K562 (cell line): Measurements from ENCODE around the gene IRF1. TPM values are rescaled to one million over a fixed set of nuclear protein-coding genes. Genes with fewer than 3 reads are reported as not detected.

ENCODE experiments used
- ATAC-seq: fragments of 200-7000 bp; cut with Tn5 transposase; 3 replicates; pipeline ENCODE4 v1.9.1; 2020; ENCODE audit warnings: moderate library complexity
- BruUV-seq: library from RNA; stranded (reverse); fragments of 400-500 nt; replicated peaks from 2 replicates; lab custom pipeline; 2021; lab: Mats Ljungman, UMichigan
- CTCF ChIA-PET: fragments of 300-600 bp; formaldehyde crosslinking; extraction: SDS; loops from one replicate; lab custom pipeline; 2021; ENCODE audit warnings: low intra/inter-chr PET ratio; lab: Yijun Ruan, JAX
- POLR2A ChIA-PET: fragments of 300-600, 350-650 bp; sonication (Branson Sonifier 250); formaldehyde crosslinking; extraction: SDS; loops from one replicate; lab custom pipeline; 2021; ENCODE audit warnings: antibody characterized with exemption, inconsistent platforms; lab: Yijun Ruan, JAX
- DNase-seq, 4 experiments: peaks; one replicate each; pipeline versions ENCODE4 v3.0.0 to v3.0.0-alpha.2; 2011 to 2018; ENCODE audit warnings: low spot score in 3 of 4, mixed read lengths in 3 of 4; ENCODE audit errors: extremely low read depth in 1 of 4
- FAIRE-seq: peaks from 2 replicates; lab custom pipeline; 2011; peaks lifted over from hg19 to GRCh38; lab: Jason Lieb, UNC
- H2AFZ ChIP-seq: 2 replicates; pipeline ENCODE4 v1.6.0; 2011; ENCODE audit warnings: low read depth, low read length, control low read depth, inconsistent platforms
- H3K27ac ChIP-seq: fragments of 200-600 bp; 3 replicates; pipeline ENCODE4 v1.8.0; 2011; ENCODE audit warnings: low read depth, mild to moderate bottlenecking, control low read depth, inconsistent platforms, low read length, moderate library complexity, mixed read lengths; ENCODE audit errors: extremely low read depth
- H3K27me3 ChIP-seq, 2 experiments: fragments of 300-600 bp in 1 of 2; 2 replicates in 1 of 2; 3 replicates in 1 of 2; pipeline versions ENCODE4 v1.6.0 to v1.8.0; 2011; ENCODE audit warnings: inconsistent platforms in 2 of 2, low read length in 2 of 2, mild to moderate bottlenecking in 1 of 2, mixed read lengths in 1 of 2, moderate library complexity in 1 of 2; ENCODE audit not compliant: control insufficient read depth in 2 of 2, insufficient read depth in 2 of 2
- H3K36me3 ChIP-seq: fragments of 300-600 bp; 3 replicates; pipeline ENCODE4 v1.8.0; 2011; ENCODE audit warnings: mild to moderate bottlenecking, low read length, inconsistent platforms; ENCODE audit not compliant: control insufficient read depth, insufficient read depth
- H3K4me1 ChIP-seq, 2 experiments: fragments of 200-600 bp in 1 of 2; replicated peaks in 1 of 2; 2 replicates in 1 of 2; 3 replicates in 1 of 2; pipeline versions ENCODE4 v1.5.1 to v1.8.0; 2011; ENCODE audit warnings: inconsistent platforms in 2 of 2, low read length in 2 of 2, mild to moderate bottlenecking in 1 of 2, mixed read lengths in 1 of 2, moderate library complexity in 1 of 2; ENCODE audit not compliant: control insufficient read depth in 2 of 2, insufficient read depth in 2 of 2
- H3K4me2 ChIP-seq: 2 replicates; pipeline ENCODE4 v1.6.1; 2011; ENCODE audit warnings: low read length, control low read depth, inconsistent platforms, mixed read lengths; ENCODE audit not compliant: insufficient read depth
- H3K4me3 ChIP-seq: fragments of 200-600 bp; sonication (generic), shearing (Covaris generic); 2 replicates; pipeline ENCODE4 v1.5.1; 2016; ENCODE audit warnings: control low read depth, inconsistent platforms
- H3K79me2 ChIP-seq: fragments of 200-600 bp; 3 replicates; pipeline ENCODE4 v1.8.0; 2011; ENCODE audit warnings: low read length, inconsistent platforms; ENCODE audit not compliant: control insufficient read depth, insufficient read depth
- H3K9ac ChIP-seq, 2 experiments: 2 replicates each; pipeline versions ENCODE4 v1.6.0 to v1.6.1; 2011; ENCODE audit warnings: low read depth in 2 of 2, low read length in 2 of 2, control low read depth in 1 of 2, inconsistent platforms in 1 of 2, mild to moderate bottlenecking in 1 of 2, mixed read lengths in 1 of 2; ENCODE audit not compliant: insufficient read depth in 1 of 2
- H3K9me1 ChIP-seq: one replicate; pipeline ENCODE4 v1.6.0; 2011; ENCODE audit warnings: inconsistent platforms, mild to moderate bottlenecking, low read length, moderate library complexity; ENCODE audit not compliant: control insufficient read depth, insufficient read depth
- H3K9me3 ChIP-seq: replicated peaks from 2 replicates; pipeline ENCODE4 v1.5.1; 2011; ENCODE audit warnings: low read depth, low read length, inconsistent platforms; ENCODE audit not compliant: control insufficient read depth, insufficient read depth
- H4K20me1 ChIP-seq: replicated peaks from 2 replicates; pipeline ENCODE4 v1.6.1; 2011; ENCODE audit warnings: low read length, inconsistent platforms, mixed read lengths; ENCODE audit not compliant: control insufficient read depth, insufficient read depth
- SAFB ChIP-seq: fragments of 200-400 bp; formaldehyde crosslinking; IDR thresholded peaks from 2 replicates; pipeline ENCODE4 v1.6.1; 2017; ENCODE audit warnings: low read depth, low read length, borderline replicate concordance
- SP2 ChIP-seq: IDR thresholded peaks from 2 replicates; pipeline ENCODE4 v1.6.1; 2011; ENCODE audit warnings: mild to moderate bottlenecking, low read depth, low read length, moderate library complexity; ENCODE audit not compliant: poor library complexity, severe bottlenecking; ENCODE audit errors: extremely low read depth
- WGBS: fragments of 100-300 bp; shearing (Covaris generic); methylation state at CpG from one replicate; pipeline ENCODE4 v1.1.6; 2016; ENCODE audit warnings: low coverage, mixed read lengths; ENCODE audit not compliant: insufficient coverage; ENCODE audit errors: missing lambda C conversion rate; 5-methylcytosine and 5-hydroxymethylcytosine counted together
- in situ Hi-C: fragments of 300-500 bp; cut with MboI; formaldehyde crosslinking; loops from 4 replicates; pipeline ENCODE4 v1.15.0; 2018; ENCODE audit warnings: inconsistent platforms, mixed read lengths
- intact Hi-C: fragments of 100-400 bp; cut with micrococcal nuclease; formaldehyde crosslinking; loops from 2 replicates; pipeline ENCODE4 v1.14.2; 2022
- polyA plus RNA-seq, 8 experiments: library from polyadenylated mRNA; depleted of rRNA in 4 of 8; stranded (reverse) in 5 of 8; unstranded in 3 of 8; fragments of >200 nt; fragmentation: Nextera tagmentation in 2 of 8; fragmentation: Illumina TruSeq in 1 of 8; extraction: Ambion mirVana in 2 of 8; extraction: Trizol in 1 of 8; gene quantifications; 2 replicates each; pipeline versions ENCODE4 v1.2.1 to v1.2.3, GENCODE V29; 2011 to 2014; ENCODE audit warnings: inconsistent platforms in 1 of 8, missing spikeins in 1 of 8
- total RNA-seq, 7 experiments: library from RNA; depleted of rRNA in 6 of 7; stranded (reverse); fragments of >200 nt in 6 of 7; fragmentation: Illumina TruSeq in 2 of 7; extraction: Trizol in 2 of 7; gene quantifications; 2 replicates each; pipeline versions ENCODE4 v1.2.1 to v1.2.3, GENCODE V29; 2011 to 2021; ENCODE audit warnings: low replicate concordance in 1 of 7
- TF ChIP-seq, protein P1 (sequence below): fragments of 250-450 bp; sonication (Bioruptor Pico); IDR thresholded peaks from 2 replicates; pipeline ENCODE4 v1.5.0; 2020; ENCODE audit warnings: mild to moderate bottlenecking, borderline replicate concordance
- TF ChIP-seq, protein P2 (sequence below): sonication (generic); formaldehyde crosslinking; IDR thresholded peaks from 2 replicates; pipeline ENCODE4 v1.8.0; 2023; ENCODE audit warnings: missing genetic modification reagents, mild to moderate bottlenecking, borderline replicate concordance

Gene IRF1
- total and polyA plus RNA-seq, 9 of the 15 experiments (the other 6 are each of a cell fraction or from before 2014, with no cell fraction given) = 1.1 to 12.3 (median 5.9) TPM

DNA sequence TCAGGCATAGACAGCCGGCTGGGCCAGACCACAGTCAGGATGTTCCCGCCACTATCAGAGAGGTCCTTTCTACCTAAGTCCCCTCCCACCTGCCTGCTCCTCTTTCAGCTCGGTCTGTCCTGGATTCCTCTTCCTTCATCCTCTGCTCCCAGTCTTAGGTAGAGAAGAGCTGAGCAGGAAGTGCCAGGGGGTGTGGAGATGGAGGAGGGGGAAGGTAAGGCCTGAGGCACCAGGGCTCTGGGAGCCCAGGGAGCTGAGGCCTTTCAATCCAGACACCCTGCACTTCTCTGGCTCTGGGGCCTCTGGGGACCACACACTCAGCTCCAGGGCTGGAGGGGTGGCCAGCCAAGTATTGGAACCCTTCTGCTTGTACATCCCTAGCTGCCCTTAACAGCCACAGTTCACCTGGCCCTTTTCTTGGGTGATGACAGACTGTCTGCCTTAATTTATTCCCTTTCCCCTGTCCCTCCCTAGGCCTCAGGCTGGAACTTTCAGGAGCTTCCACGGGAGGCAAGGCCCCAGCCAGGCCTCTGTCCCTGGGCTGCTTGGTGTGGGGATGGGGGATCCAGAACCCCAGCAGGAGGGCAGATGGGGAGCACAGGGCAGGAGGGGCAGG lies 15.6 kb downstream of the IRF1 start:
- no peak for DNase-seq
- no peak overlapping the region for H3K27ac ChIP-seq
- no peaks in the 10 kb centered on the region for H3K9me3 ChIP-seq
- no peak overlapping the region for H3K4me2 ChIP-seq
- peaks cover 0 to 13% of the 10 kb centered on the region in 2 experiments; a peak in 3 of 5 replicates for H3K4me1 ChIP-seq
- no peaks in the 10 kb centered on the region for H3K9me1 ChIP-seq
- H4K20me1 ChIP-seq = no peaks in the 10 kb centered on the region
- H3K9ac ChIP-seq = peak overlapping the region in 1 of 2 experiments; percentile 70; a peak in 1 of 4 replicates
- H3K79me2 ChIP-seq = no peaks in the 10 kb centered on the region
- in situ Hi-C loops = no loop called here
- TF ChIP-seq SAFB = no peak
- TF ChIP-seq, all 486 proteins: peak for 0
- ATAC-seq (no peak), FAIRE-seq (no peak)
- ChIA-PET POLR2A (interaction anchor here (1.1 to 3.0 kb wide), 3 partner anchors 9 to 15 kb away, joined by 3 to 29 read pairs (median 22); partner anchors contain the start of gene IRF1), CTCF (no interaction called here)
- Histone ChIP-seq H2AFZ (no peak overlapping the region), H3K4me3 (no peak overlapping the region), H3K36me3 (no peaks in the 10 kb centered on the region), H3K27me3 (no peaks in the 10 kb centered on the region)
- intact Hi-C loops = no loop called here
- BruUV-seq = no TSS peak
- WGBS = 30% methylated on average over 4 of the region's 4 CpGs

DNA sequence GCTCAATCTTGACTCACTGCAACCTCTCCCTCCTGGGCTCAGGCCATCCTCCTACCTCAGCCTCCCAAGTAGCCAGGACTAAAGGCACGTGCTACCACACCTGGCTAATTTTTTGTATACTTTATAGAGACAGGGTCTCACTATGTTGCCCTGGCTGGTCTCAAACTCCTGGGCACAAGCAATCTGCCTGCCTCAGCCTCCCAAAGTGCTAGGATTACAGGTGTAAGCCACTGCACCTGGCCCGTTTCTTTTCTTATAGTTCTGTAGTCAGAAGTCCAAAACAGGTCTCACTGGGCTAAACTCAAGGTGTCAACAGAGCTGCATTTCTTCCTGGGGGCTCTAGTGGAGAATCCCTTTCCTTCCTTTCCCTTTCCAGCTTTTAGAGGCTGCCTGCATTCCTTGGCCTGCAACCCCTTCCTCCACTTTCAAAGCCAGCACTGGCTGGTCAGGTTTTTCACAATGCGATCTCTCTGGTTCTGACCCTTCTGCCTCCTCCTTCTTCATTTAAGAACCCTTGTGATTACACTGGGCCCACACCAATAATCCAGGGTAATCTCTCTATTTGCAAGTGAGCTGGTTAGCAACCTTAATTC lies 16.3 kb downstream of the IRF1 start:
- H3K79me2 ChIP-seq = no peaks in the 10 kb centered on the region
- no peak for FAIRE-seq
- CTCF ChIA-PET = no interaction called here
- TF ChIP-seq, protein P1, sequence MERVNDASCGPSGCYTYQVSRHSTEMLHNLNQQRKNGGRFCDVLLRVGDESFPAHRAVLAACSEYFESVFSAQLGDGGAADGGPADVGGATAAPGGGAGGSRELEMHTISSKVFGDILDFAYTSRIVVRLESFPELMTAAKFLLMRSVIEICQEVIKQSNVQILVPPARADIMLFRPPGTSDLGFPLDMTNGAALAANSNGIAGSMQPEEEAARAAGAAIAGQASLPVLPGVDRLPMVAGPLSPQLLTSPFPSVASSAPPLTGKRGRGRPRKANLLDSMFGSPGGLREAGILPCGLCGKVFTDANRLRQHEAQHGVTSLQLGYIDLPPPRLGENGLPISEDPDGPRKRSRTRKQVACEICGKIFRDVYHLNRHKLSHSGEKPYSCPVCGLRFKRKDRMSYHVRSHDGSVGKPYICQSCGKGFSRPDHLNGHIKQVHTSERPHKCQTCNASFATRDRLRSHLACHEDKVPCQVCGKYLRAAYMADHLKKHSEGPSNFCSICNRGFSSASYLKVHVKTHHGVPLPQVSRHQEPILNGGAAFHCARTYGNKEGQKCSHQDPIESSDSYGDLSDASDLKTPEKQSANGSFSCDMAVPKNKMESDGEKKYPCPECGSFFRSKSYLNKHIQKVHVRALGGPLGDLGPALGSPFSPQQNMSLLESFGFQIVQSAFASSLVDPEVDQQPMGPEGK (CRISPR knock-in tag) = no peak
- TF ChIP-seq, protein P2, sequence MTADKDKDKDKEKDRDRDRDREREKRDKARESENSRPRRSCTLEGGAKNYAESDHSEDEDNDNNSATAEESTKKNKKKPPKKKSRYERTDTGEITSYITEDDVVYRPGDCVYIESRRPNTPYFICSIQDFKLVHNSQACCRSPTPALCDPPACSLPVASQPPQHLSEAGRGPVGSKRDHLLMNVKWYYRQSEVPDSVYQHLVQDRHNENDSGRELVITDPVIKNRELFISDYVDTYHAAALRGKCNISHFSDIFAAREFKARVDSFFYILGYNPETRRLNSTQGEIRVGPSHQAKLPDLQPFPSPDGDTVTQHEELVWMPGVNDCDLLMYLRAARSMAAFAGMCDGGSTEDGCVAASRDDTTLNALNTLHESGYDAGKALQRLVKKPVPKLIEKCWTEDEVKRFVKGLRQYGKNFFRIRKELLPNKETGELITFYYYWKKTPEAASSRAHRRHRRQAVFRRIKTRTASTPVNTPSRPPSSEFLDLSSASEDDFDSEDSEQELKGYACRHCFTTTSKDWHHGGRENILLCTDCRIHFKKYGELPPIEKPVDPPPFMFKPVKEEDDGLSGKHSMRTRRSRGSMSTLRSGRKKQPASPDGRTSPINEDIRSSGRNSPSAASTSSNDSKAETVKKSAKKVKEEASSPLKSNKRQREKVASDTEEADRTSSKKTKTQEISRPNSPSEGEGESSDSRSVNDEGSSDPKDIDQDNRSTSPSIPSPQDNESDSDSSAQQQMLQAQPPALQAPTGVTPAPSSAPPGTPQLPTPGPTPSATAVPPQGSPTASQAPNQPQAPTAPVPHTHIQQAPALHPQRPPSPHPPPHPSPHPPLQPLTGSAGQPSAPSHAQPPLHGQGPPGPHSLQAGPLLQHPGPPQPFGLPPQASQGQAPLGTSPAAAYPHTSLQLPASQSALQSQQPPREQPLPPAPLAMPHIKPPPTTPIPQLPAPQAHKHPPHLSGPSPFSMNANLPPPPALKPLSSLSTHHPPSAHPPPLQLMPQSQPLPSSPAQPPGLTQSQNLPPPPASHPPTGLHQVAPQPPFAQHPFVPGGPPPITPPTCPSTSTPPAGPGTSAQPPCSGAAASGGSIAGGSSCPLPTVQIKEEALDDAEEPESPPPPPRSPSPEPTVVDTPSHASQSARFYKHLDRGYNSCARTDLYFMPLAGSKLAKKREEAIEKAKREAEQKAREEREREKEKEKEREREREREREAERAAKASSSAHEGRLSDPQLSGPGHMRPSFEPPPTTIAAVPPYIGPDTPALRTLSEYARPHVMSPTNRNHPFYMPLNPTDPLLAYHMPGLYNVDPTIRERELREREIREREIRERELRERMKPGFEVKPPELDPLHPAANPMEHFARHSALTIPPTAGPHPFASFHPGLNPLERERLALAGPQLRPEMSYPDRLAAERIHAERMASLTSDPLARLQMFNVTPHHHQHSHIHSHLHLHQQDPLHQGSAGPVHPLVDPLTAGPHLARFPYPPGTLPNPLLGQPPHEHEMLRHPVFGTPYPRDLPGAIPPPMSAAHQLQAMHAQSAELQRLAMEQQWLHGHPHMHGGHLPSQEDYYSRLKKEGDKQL (CRISPR knock-in tag) = no peak
- no peak for TF ChIP-seq SP2

More for the DNA sequence above, 16.3 kb downstream of the IRF1 start:
- no peak overlapping the region for H2AFZ ChIP-seq
- in situ Hi-C loops (no loop called here), intact Hi-C loops (no loop called here)
- no peak overlapping the region for H3K4me2 ChIP-seq
- no peak overlapping the region for H3K4me3 ChIP-seq
- no peaks in the 10 kb centered on the region for H3K9me1 ChIP-seq
- no peaks in the 10 kb centered on the region for H3K27me3 ChIP-seq
- ATAC-seq = no peak
- H4K20me1 ChIP-seq = no peaks in the 10 kb centered on the region
- WGBS = 79% methylated on average over 3 of the region's 3 CpGs
- no peak overlapping the region for H3K27ac ChIP-seq
- POLR2A ChIA-PET = interaction anchor here (1.1 to 3.0 kb wide), 4 partner anchors 8 to 39 kb away, joined by 3 to 29 read pairs (median 12); partner anchors contain the start of gene IRF1
- BruUV-seq = no TSS peak
- DNase-seq = no peak
- no peaks in the 10 kb centered on the region for H3K36me3 ChIP-seq
- H3K4me1 ChIP-seq = peaks cover 0 to 13% of the 10 kb centered on the region in 2 experiments; a peak in 3 of 5 replicates
- no peak overlapping the region for H3K9ac ChIP-seq
- no peaks in the 10 kb centered on the region for H3K9me3 ChIP-seq
